ENCODE results near the gene RPS15.
"Not testable (repeated sequence)": the region's sequence is repeated elsewhere in the genome, so short reads cannot be mapped to it uniquely, and the experiment has no call there.

Gene RPS15

GRCh38 chr19:1402411-1403070, 35.7 kb upstream of the RPS15 start:
- DNase-seq, result no peak

- DNase-seq, result peak; percentile 99
These were observed 31.2 kb upstream of the RPS15 start for GRCh38 chr19:1406774-1407527.

GRCh38 chr19:1407528-1408299, 30.5 kb upstream of the RPS15 start, which contains the start of gene DAZAP1:
Gene DAZAP1 (plus strand): TSS chr19:1407586. CDS start chr19:1407774, 188 bp downstream.
- DNase-seq, result no peak

GRCh38 chr19:1408300-1409203, 29.6 kb upstream of the RPS15 start:
- peak; percentile 40 for DNase-seq

- no peak for DNase-seq
These were observed 28.8 kb upstream of the RPS15 start for GRCh38 chr19:1409204-1410005.

- peak; percentile 23 for DNase-seq
These were observed 27.9 kb upstream of the RPS15 start for GRCh38 chr19:1410136-1410786.

- DNase-seq, result no peak
These were observed 27.4 kb upstream of the RPS15 start for GRCh38 chr19:1410789-1411188.

- DNase-seq, result peak; percentile 40
These were observed 26.7 kb upstream of the RPS15 start for GRCh38 chr19:1411255-1412191.

- no peak for DNase-seq
These were observed 25.8 kb upstream of the RPS15 start for GRCh38 chr19:1412323-1412923.

- DNase-seq, result no peak
These were observed 25.0 kb upstream of the RPS15 start for GRCh38 chr19:1412995-1413800.

- DNase-seq, result peak; percentile 23
These were observed 22.0 kb upstream of the RPS15 start for GRCh38 chr19:1416014-1416841.

- DNase-seq, result peak; percentile 63
These were observed 21.1 kb upstream of the RPS15 start for GRCh38 chr19:1417145-1417544.

GRCh38 chr19:1417681-1418495, 20.3 kb upstream of the RPS15 start:
- no peak for DNase-seq

- DNase-seq, result no peak
These were observed 19.8 kb upstream of the RPS15 start for GRCh38 chr19:1418496-1418775.

GRCh38 chr19:1418951-1419738, 19.1 kb upstream of the RPS15 start:
- DNase-seq, result no peak

- not testable (repeated sequence) for DNase-seq
These were observed 18.1 kb upstream of the RPS15 start for GRCh38 chr19:1420085-1420484.

All from fibroblast of skin of right biceps (primary cell).